Mesothelial cell of epicardium (in vitro differentiated cells): Measurements from ENCODE around the gene GID4. TPM values are rescaled to one million over a fixed set of nuclear protein-coding genes. Genes with fewer than 3 reads are reported as not detected.

Source experiments
- DNase-seq, 2 experiments: peaks; one replicate each; pipeline ENCODE4 v3.0.0; 2021; ENCODE audit warnings: low spot score in 2 of 2; ENCODE audit not compliant: unreplicated experiment in 2 of 2
- H3K27ac Mint-ChIP-seq: 2 replicates; pipeline ENCODE4 v1.8.0; 2021; ENCODE audit warnings: mixed read lengths
- H3K27me3 Mint-ChIP-seq: 2 replicates; pipeline ENCODE4 v1.8.0; 2021; ENCODE audit warnings: low read depth, mixed read lengths
- H3K36me3 Mint-ChIP-seq: 2 replicates; pipeline ENCODE4 v1.8.0; 2021; ENCODE audit warnings: mixed read lengths
- H3K4me1 Mint-ChIP-seq: 2 replicates; pipeline ENCODE4 v1.8.0; 2021; ENCODE audit warnings: mixed read lengths
- H3K4me3 Mint-ChIP-seq: 2 replicates; pipeline ENCODE4 v1.8.0; 2021; ENCODE audit warnings: mild to moderate bottlenecking, moderate library complexity, mixed read lengths
- H3K9me3 Mint-ChIP-seq: 2 replicates; pipeline ENCODE4 v1.8.0; 2021; ENCODE audit warnings: mixed read lengths
- total RNA-seq: library from RNA; stranded (reverse); gene quantifications from 3 replicates; pipeline ENCODE4 v1.2.1, GENCODE V29; 2021
- TF ChIP-seq, protein P1 (sequence below): fragments of 200-600 bp; sonication (generic); IDR thresholded peaks from one replicate; pipeline ENCODE4 v1.5.0; 2021; ENCODE audit warnings: antibody characterized with exemption; ENCODE audit not compliant: unreplicated experiment

The GID4 gene
- total RNA-seq, 1 donor from 2014 or later: 11.3 TPM

DNA sequence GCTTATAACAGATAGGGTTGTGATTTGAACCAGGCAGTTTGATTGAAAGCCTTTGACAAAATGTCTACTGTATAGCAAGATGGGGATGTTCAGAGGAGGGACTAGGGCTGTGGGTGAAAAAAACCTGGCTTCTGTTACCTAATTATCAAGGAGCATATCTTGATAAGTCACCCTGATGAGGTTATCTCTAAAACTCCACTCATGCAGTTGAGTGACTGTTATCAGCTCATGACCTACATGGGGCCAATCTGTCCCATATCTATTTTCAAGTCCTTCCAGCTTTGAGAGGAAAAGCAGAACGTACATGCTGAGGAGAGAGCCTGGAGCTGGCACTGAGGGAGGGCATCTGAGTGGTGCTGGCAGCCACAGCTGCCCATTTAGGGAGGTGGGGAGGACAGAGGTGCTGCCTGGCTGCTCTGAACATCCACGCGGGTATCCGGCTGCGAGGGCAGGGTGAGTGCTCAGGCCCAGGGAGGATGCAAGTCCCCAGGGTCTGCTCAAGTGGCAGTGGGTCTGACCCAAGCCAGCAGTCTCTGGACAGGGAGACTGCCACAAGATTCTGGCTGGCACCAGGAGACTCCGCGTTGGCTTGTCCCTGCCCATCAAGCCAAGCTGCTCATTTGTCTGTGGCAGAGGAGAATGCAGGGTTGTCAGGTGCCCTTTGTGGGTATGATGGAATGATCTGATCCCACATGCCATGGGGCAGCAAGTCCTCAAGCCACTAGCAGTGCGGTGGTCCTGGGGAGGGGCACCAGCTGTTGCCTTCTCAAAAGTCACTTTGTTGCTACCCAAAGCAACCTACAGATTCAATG is 29.4 kb upstream of the GID4 start:
- Mint-ChIP-seq H3K4me1 (no peaks in the 10 kb centered on the region), H3K9me3 (peaks cover 4% of the 10 kb centered on the region), H3K36me3 (peaks cover 18% of the 10 kb centered on the region), H3K27me3 (no peaks in the 10 kb centered on the region), H3K4me3 (no peak overlapping the region), H3K27ac (no peak overlapping the region)
- TF ChIP-seq, protein P1, sequence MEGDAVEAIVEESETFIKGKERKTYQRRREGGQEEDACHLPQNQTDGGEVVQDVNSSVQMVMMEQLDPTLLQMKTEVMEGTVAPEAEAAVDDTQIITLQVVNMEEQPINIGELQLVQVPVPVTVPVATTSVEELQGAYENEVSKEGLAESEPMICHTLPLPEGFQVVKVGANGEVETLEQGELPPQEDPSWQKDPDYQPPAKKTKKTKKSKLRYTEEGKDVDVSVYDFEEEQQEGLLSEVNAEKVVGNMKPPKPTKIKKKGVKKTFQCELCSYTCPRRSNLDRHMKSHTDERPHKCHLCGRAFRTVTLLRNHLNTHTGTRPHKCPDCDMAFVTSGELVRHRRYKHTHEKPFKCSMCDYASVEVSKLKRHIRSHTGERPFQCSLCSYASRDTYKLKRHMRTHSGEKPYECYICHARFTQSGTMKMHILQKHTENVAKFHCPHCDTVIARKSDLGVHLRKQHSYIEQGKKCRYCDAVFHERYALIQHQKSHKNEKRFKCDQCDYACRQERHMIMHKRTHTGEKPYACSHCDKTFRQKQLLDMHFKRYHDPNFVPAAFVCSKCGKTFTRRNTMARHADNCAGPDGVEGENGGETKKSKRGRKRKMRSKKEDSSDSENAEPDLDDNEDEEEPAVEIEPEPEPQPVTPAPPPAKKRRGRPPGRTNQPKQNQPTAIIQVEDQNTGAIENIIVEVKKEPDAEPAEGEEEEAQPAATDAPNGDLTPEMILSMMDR: no peak
- DNase-seq: no peak

DNA sequence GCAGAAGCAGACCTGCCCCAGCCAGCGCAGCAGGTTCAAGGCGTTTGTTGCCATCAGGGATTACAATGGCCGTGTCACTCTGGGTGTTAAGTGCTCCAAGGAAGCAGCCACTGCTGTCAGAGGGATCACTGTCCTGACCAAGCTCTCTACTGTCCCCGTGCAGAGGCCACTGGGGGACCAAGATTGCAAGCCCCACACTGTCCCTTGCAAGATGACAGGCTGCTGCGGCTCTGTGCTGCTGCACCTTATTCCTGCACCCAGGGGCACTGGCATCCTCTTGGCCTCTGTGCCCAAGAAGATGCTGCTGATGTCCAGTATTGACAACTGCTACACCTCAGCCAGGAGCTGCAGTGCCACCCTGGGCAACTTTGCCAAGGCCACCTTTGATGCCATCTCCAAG is 27.9 kb upstream of the GID4 start:
- TF ChIP-seq, protein P1: no peak
- H3K27me3 Mint-ChIP-seq: no peaks in the 10 kb centered on the region
- peaks cover 22% of the 10 kb centered on the region for H3K36me3 Mint-ChIP-seq
- H3K27ac Mint-ChIP-seq: no peak overlapping the region
- DNase-seq: no peak
- H3K4me3 Mint-ChIP-seq: no peak overlapping the region
- no peaks in the 10 kb centered on the region for H3K4me1 Mint-ChIP-seq
- peaks cover 4% of the 10 kb centered on the region for H3K9me3 Mint-ChIP-seq

DNA sequence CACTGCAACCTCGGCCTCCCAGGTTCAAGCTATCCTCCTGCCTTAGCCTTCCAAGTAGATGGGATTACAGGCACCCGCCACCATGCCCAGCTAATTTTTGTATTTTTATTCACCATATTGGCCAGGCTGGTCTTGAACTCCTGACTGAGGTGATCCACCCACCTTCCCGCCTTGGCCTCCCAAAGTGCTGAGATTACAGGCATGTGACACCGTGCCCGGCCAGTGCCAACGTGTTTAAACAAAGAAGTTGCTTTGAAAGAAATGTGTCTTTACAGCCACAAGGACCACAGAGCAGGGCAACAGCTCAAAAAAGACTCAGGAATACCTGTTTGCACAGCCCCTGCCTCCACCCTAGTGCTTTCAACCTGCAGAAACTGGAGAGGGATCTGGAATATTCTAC is 25.2 kb upstream of the GID4 start:
- Mint-ChIP-seq H3K4me1 (peaks cover 3% of the 10 kb centered on the region), H3K36me3 (peaks cover 16% of the 10 kb centered on the region), H3K27me3 (no peaks in the 10 kb centered on the region), H3K4me3 (no peak overlapping the region), H3K27ac (peak overlapping the region; percentile 39), H3K9me3 (peaks cover 4% of the 10 kb centered on the region)
- TF ChIP-seq, protein P1: no peak
- DNase-seq: no peak

DNA sequence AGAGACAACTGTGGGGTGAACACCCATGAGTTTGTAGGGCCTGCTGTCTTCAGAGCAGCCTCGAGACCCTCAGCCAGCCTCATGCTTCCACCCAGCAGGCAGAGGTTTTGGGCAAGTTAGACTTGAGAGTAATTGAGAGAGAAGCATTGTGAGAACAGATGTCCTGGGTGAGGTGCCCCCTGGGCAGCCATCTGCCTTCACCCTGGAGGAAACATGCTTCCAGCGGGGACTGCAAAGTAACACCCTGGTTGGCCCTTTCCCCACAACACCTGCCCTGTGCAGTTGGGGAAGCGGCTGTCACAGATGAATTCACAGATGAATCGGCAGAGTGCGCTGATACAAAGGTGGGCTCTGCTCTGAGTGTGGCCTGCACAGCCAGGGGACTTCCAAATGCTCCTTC is 23.6 kb upstream of the GID4 start:
- peaks cover 9% of the 10 kb centered on the region for H3K36me3 Mint-ChIP-seq

DNA sequence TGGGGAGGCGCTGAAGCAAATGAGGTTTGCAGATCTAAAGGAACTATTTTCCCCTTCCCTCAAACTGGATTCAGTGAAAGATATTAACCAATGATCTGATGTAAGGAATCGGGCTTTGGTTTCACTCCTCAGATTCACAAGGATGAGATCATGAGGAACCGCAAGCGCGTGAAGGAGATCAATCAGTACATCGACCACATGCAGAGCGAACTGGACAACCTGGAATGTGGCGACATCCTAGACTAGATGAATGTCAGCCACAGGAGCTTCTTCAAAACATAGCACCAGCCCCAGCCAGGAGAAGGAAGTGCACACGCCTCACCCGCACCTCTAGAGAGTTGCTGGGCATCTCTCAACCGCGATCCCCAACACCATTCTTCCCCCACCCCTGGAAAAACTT is 22.8 kb upstream of the GID4 start:
- no peak overlapping the region for H3K27ac Mint-ChIP-seq
- H3K4me1 Mint-ChIP-seq: peaks cover 16% of the 10 kb centered on the region
- no peaks in the 10 kb centered on the region for H3K27me3 Mint-ChIP-seq
- no peak overlapping the region for H3K4me3 Mint-ChIP-seq
- no peaks in the 10 kb centered on the region for H3K9me3 Mint-ChIP-seq
- TF ChIP-seq, protein P1: no peak
- H3K36me3 Mint-ChIP-seq: peaks cover 9% of the 10 kb centered on the region
- DNase-seq: no peak

More for the DNA sequence above, 23.6 kb upstream of the GID4 start:
- Mint-ChIP-seq H3K4me1 (peaks cover 16% of the 10 kb centered on the region), H3K27ac (no peak overlapping the region), H3K9me3 (no peaks in the 10 kb centered on the region), H3K4me3 (no peak overlapping the region), H3K27me3 (no peaks in the 10 kb centered on the region)
- TF ChIP-seq, protein P1: no peak
- no peak for DNase-seq
